Keratinocyte (primary cell): ENCODE results near the gene BAIAP2L2.

Experiments used
- CTCF ChIP-seq, 3 experiments: IDR thresholded peaks in 1 of 3; conservative IDR thresholded peaks in 1 of 3; optimal IDR thresholded peaks in 1 of 3; 2 replicates in 2 of 3; 3 replicates in 1 of 3; pipeline versions ENCODE3 to v1.5.1; 2011; ENCODE audit warnings: low read length in 3 of 3, mild to moderate bottlenecking in 3 of 3, moderate library complexity in 2 of 3, control low read depth in 1 of 3, inconsistent platforms in 1 of 3; ENCODE audit not compliant: insufficient read depth in 2 of 3; ENCODE audit errors: extremely low read depth in 1 of 3
- EZH2 ChIP-seq: IDR thresholded peaks from one replicate; pipeline ENCODE4 v1.6.1; 2012; ENCODE audit warnings: inconsistent platforms, mild to moderate bottlenecking, low read length, moderate library complexity

- TF ChIP-seq CTCF (optimal IDR thresholded peaks at IDR 0.05 in 1 of 3, IDR thresholded peaks at IDR 0.05 in 1 of 3, conservative IDR thresholded peaks at IDR 0.05 in 1 of 3; ENCODE audit: extremely low read depth in 1 of 3, insufficient read depth in 2 of 3, low read length in 3 of 3) (no peak), EZH2 (no peak)
These were observed 12.1 kb upstream of the BAIAP2L2 start for GRCh38 chr22:38122616-38123015.
